ENCODE measurements around the gene TTC31. TPM values are rescaled to one million over a fixed set of nuclear protein-coding genes. Genes with fewer than 3 reads are reported as not detected.

The TTC31 gene
- total and polyA plus RNA-seq, 2 donors (not counting 1 experiment from before 2014, with no cell fraction given): 68.5 to 72.3 TPM

DNA sequence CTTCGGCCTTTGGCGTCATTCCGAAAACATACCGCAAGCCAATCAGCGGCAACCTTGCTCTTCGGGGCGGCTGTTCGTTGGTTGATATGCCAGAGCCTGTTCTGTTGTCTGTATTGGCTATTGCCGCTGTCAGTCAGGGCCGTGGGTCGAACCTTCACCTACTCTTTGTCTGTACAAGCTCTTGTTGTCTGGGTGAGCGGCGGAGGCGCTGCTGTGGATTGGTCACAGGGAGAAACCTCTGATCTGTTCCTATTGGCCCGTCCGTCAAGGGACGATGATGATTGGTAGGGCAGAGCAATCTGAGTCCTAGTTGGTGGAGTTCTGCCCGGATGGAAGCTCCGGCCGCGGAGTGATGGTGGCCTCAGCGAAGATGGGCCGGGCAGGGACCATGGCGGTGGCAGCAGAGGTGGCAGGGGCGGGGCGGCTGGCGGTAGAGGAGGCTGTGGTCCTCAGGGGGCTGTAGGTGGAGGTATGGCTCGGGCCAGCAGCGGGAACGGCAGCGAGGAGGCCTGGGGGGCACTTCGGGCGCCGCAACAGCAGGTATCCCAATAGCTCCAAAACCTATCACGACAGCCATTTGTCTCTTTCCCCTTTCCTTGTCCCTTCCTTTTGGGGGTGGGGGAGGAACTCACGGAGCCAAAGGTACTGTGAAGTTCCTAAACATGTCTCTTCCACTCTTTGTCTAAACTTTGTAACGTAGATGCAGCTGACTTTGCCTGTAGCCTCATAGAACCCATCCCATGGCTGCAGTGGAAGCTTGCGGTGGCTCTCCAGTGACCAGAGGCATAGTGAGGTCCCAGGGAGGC lies 24.5 kb upstream of the TTC31 start, which contains the start of gene WBP1:
Gene WBP1 (plus strand): TSS at position 307 of the 806 bp plus-strand sequence. CDS start 165 bp downstream, at position 472.
- Histone ChIP-seq H3K4me2 (replicated peaks; ENCODE audit: low read depth, low read length, poor library complexity, severe bottlenecking) (peak within 1 kb of the TSS; percentile 96), H2AFZ (ENCODE audit: insufficient read depth, low read depth, low read length, poor library complexity, severe bottlenecking) (peak within 1 kb of the TSS; percentile 79), H3K9ac (ENCODE audit: low read length) (peak within 1 kb of the TSS; percentile 97), H3K27me3 (replicated peaks in 1 of 4; ENCODE audit: control extremely low read depth in 1 of 4, control insufficient read depth in 3 of 4, insufficient read depth in 4 of 4, low read length in 3 of 4) (no peaks in the 10 kb centered on the region), H3K79me2 (ENCODE audit: control insufficient read depth, insufficient read depth, low read length) (peaks cover 31% of the 10 kb centered on the region), H3K4me1 (ENCODE audit: control insufficient read depth in 2 of 2, insufficient read depth in 2 of 2, low read length in 2 of 2) (peaks cover 33 to 40% of the 10 kb centered on the region in 2 donors), H3K9me3 (ENCODE audit: control extremely low read depth in 1 of 3, control insufficient read depth in 2 of 3, insufficient read depth in 1 of 3, low read length in 2 of 3) (no peaks in the 10 kb centered on the region), H4K20me1 (ENCODE audit: control insufficient read depth, insufficient read depth, low read length, poor library complexity, severe bottlenecking) (peaks cover 9% of the 10 kb centered on the region), H3K36me3 (replicated peaks in 1 of 2; ENCODE audit: control extremely low read depth in 1 of 2, control insufficient read depth in 1 of 2, extremely low read depth in 1 of 2, insufficient read depth in 2 of 2, low read length in 1 of 2) (peaks cover 0 to 24% of the 10 kb centered on the region in 2 experiments), H3K4me3 (ENCODE audit: control extremely low read depth in 1 of 5, extremely low read depth in 1 of 5, insufficient read depth in 1 of 5, low read depth in 2 of 5, low read length in 4 of 5) (peak within 1 kb of the TSS; percentile 80 to 100 (median 93)), H3K27ac (ENCODE audit: low read length in 2 of 2) (peak within 1 kb of the TSS; percentile 97 to 100)
- ChIA-PET CTCF (interaction anchor here (0.5 to 5.7 kb wide), 11 partner anchors 8 to 379 kb away, joined by 3 to 54 read pairs (median 4); partner anchors contain the start of genes C2orf81, CCDC142, MRPL53 and TTC31), POLR2A (interaction anchor here (0.5 to 6.0 kb wide), 15 partner anchors 9 to 280 kb away, joined by 3 to 63 read pairs (median 4); partner anchors contain the start of genes AUP1, C2orf81, CCDC142 and HTRA2)
- intact Hi-C loops (cut with micrococcal nuclease): loop anchor here (1.0 to 5.0 kb wide), 7 partner anchors 14 to 281 kb away; partner anchors contain the start of genes AUP1, C2orf81, DOK1 and HTRA2
- 0% methylated on average over 22 of the region's 38 CpGs for WGBS (ENCODE audit: insufficient coverage)
- H3K4me1 Mint-ChIP-seq: peaks cover 56% of the 10 kb centered on the region
- TF ChIP-seq, protein P1, sequence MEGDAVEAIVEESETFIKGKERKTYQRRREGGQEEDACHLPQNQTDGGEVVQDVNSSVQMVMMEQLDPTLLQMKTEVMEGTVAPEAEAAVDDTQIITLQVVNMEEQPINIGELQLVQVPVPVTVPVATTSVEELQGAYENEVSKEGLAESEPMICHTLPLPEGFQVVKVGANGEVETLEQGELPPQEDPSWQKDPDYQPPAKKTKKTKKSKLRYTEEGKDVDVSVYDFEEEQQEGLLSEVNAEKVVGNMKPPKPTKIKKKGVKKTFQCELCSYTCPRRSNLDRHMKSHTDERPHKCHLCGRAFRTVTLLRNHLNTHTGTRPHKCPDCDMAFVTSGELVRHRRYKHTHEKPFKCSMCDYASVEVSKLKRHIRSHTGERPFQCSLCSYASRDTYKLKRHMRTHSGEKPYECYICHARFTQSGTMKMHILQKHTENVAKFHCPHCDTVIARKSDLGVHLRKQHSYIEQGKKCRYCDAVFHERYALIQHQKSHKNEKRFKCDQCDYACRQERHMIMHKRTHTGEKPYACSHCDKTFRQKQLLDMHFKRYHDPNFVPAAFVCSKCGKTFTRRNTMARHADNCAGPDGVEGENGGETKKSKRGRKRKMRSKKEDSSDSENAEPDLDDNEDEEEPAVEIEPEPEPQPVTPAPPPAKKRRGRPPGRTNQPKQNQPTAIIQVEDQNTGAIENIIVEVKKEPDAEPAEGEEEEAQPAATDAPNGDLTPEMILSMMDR (IDR thresholded peaks at IDR 0.05): no peak
- TF ChIP-seq EZH2 (IDR thresholded peaks at IDR 0.05; ENCODE audit: borderline replicate concordance, insufficient read depth, low read depth, low read length, poor library complexity, severe bottlenecking): no peak
- no peaks in the 10 kb centered on the region for H3K9me3 Mint-ChIP-seq (ENCODE audit: insufficient read depth)
- DNase-seq (peak; percentile 100), ATAC-seq (ENCODE audit: low read depth) (peak; percentile 79)
- H3K27me3 Mint-ChIP-seq: no peaks in the 10 kb centered on the region
- peak within 1 kb of the TSS; percentile 99 for H3K27ac Mint-ChIP-seq
- H3K4me3 Mint-ChIP-seq: peak within 1 kb of the TSS; percentile 94
